D721Med (cell line): Measurements from ENCODE around the gene ATP5F1A.
"Not testable (repeated sequence)": the region's sequence is repeated elsewhere in the genome, so short reads cannot be mapped to it uniquely, and the experiment has no call there.

Experiments used
- DNase-seq: peaks from one replicate; pipeline ENCODE4 v3.0.0; 2011; ENCODE audit warnings: low spot score; ENCODE audit not compliant: insufficient read length
- FAIRE-seq: peaks from 2 replicates; lab custom pipeline; 2011; peaks lifted over from hg19 to GRCh38; lab: Jason Lieb, UNC
- CTCF ChIP-seq: IDR thresholded peaks from 2 replicates; pipeline ENCODE4 v1.5.1; 2012; ENCODE audit warnings: mild to moderate bottlenecking, control low read depth; ENCODE audit not compliant: insufficient read depth; ENCODE audit errors: missing control alignments

Gene ATP5F1A

GRCh38 chr18:46097801-46098615 is at the start of gene ATP5F1A:
Gene ATP5F1A (minus strand): TSS chr18:46098296. CDS start chr18:46098231, 65 bp downstream.
- no peak for TF ChIP-seq CTCF
- DNase-seq = peak; percentile 80
- no peak for FAIRE-seq

- TF ChIP-seq CTCF = no peak
- DNase-seq (no peak), FAIRE-seq (no peak)
These were observed 43.1 kb upstream of the ATP5F1A start for GRCh38 chr18:46141199-46141598.

- no peak for TF ChIP-seq CTCF
These were observed 42.1 kb upstream of the ATP5F1A start for GRCh38 chr18:46140173-46140572.

GRCh38 chr18:46134920-46135675 is 37.0 kb upstream of the ATP5F1A start:
- no peak for TF ChIP-seq CTCF
- FAIRE-seq (no peak), DNase-seq (no peak)

More at GRCh38 chr18:46140173-46140572, 42.1 kb upstream of the ATP5F1A start:
- FAIRE-seq = no peak
- no peak for DNase-seq

- FAIRE-seq (no peak), DNase-seq (no peak)
- no peak for TF ChIP-seq CTCF
These were observed 35.4 kb upstream of the ATP5F1A start for GRCh38 chr18:46133534-46133933.

- not testable (repeated sequence) for DNase-seq, FAIRE-seq
These were observed 32.5 kb upstream of the ATP5F1A start for GRCh38 chr18:46130549-46130948.

GRCh38 chr18:46130061-46130460 is 32.0 kb upstream of the ATP5F1A start:
- no peak for TF ChIP-seq CTCF
- no peak for DNase-seq
- FAIRE-seq = no peak

- FAIRE-seq, DNase-seq: not testable (repeated sequence)
These were observed 28.5 kb upstream of the ATP5F1A start for GRCh38 chr18:46126625-46127024.
